Measurements from ENCODE around the gene USP19.

DNA sequence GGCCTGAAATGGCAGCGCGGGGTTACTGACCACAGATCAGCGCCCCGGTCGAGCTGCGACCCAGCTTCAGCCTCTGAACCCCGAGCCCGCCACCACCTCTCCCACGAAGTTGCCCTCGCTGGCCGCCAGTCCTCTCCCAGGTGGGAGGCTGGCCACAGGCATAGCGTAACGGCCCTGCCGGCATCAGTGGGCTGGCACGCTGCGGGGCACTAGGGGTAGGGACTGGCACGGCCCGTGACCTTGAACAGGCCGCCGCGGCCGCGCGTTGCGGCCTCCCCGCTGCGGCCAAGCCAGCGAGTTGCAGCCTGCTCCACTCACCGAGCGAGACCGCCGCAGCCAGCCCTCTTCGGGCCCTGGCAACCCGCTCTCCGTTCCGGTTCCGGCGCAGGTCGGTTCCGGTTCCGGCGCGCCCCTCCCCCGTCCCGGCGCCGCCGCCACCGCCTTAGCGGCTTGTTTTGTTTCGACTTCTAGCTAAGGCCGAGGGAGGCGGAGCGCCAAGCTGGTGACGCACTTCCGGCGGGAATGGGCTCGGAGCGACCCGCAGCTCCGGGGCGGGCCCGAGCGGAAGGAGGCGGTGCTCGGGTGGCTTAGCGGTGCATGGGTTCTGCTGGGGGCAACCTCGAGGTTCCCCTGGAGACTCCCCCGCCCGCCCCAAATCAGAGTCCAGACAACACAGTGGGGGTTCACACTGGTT is at the start of gene USP19:
- TF ChIP-seq CTCF (IDR thresholded peaks at IDR 0.05; ENCODE audit: low read depth, low read length), result no peak
- TF ChIP-seq, protein P1, sequence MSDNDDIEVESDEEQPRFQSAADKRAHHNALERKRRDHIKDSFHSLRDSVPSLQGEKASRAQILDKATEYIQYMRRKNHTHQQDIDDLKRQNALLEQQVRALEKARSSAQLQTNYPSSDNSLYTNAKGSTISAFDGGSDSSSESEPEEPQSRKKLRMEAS (IDR thresholded peaks at IDR 0.05; ENCODE audit: low read depth, low read length), result 0 out of 2 replicates have a peak, but pooled peaks have one; percentile 26
- peak; percentile 87 for TF ChIP-seq POLR2A (IDR thresholded peaks at IDR 0.05; ENCODE audit: extremely low read depth, insufficient read length)
- TF ChIP-seq MYC (IDR thresholded peaks at IDR 0.05; ENCODE audit: low read depth, low read length), result peak; percentile 14
